Measurements from ENCODE around the gene HERPUD2.

DNA sequence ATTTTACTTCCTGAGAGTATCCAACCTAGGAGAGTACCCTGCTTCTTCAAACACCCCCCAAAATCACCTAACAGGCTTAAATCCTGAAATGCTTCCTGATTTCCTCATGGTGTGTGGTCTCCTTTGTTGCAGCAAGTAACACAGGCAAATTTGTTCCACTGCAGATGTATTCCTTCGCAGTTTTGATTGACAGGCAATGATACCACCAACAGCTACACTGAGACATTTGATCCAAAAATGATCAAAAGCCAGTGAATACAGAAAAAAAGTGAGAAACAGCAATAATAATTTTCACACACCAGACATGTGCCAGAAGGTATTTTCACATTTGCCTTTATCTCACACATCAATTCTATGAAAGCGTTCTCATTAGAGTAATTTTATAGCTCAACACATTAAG lies 95.9 kb downstream of the HERPUD2 start:
- no peak for TF ChIP-seq CTCF (IDR thresholded peaks at IDR 0.05)
- no peak for TF ChIP-seq POLR2A (IDR thresholded peaks at IDR 0.05)
- no peak for TF ChIP-seq EP300 (IDR thresholded peaks at IDR 0.05)
- no peak for TF ChIP-seq POLR2AphosphoS5 (IDR thresholded peaks at IDR 0.05)

Measured in suprapubic skin (tissue), 4 donors.